HG02642 (cell line): ENCODE results near the gene ARSB.
A peak's percentile ranks its signal among the peaks of the same experiment; 100 is the strongest.

Experiments
- ATAC-seq: cut with Tn5 transposase; IDR thresholded peaks from one replicate; pipeline ENCODE4 v1.9.1; 2021; ENCODE audit warnings: mild to moderate bottlenecking; ENCODE audit not compliant: unreplicated experiment, poor library complexity

Gene ARSB

GRCh38 chr5:78811121-78811817 is 173.8 kb downstream of the ARSB start:
- no peak for ATAC-seq

- ATAC-seq = no peak
Measured at GRCh38 chr5:78810098-78810920, 174.8 kb downstream of the ARSB start.

- ATAC-seq = no peak
Measured at GRCh38 chr5:78809444-78809843, 175.7 kb downstream of the ARSB start.

GRCh38 chr5:78808818-78809217 is 176.3 kb downstream of the ARSB start:
- ATAC-seq = no peak

- ATAC-seq = no peak
Measured at GRCh38 chr5:78808380-78808779, 176.7 kb downstream of the ARSB start.

- ATAC-seq = no peak
Measured at GRCh38 chr5:78806544-78806943, 178.6 kb downstream of the ARSB start.

- ATAC-seq = no peak
Measured at GRCh38 chr5:78805474-78806124, 179.5 kb downstream of the ARSB start.

GRCh38 chr5:78804995-78805394 is 180.1 kb downstream of the ARSB start:
- no peak for ATAC-seq

- no peak for ATAC-seq
Measured at GRCh38 chr5:78803941-78804340, 181.2 kb downstream of the ARSB start.

GRCh38 chr5:78803353-78803752 is 181.8 kb downstream of the ARSB start:
- ATAC-seq = no peak

- no peak for ATAC-seq
Measured at GRCh38 chr5:78801413-78801812, 183.7 kb downstream of the ARSB start.

GRCh38 chr5:78799266-78800017 is 185.7 kb downstream of the ARSB start:
- no peak for ATAC-seq

GRCh38 chr5:78798673-78799029 is 186.5 kb downstream of the ARSB start:
- ATAC-seq = no peak

GRCh38 chr5:78797936-78798672 is 187.0 kb downstream of the ARSB start:
- ATAC-seq = no peak

- ATAC-seq = no peak
Measured at GRCh38 chr5:78795757-78796156, 189.4 kb downstream of the ARSB start.

- ATAC-seq = no peak
Measured at GRCh38 chr5:78794693-78795215, 190.4 kb downstream of the ARSB start.

GRCh38 chr5:78793907-78794662 is 191.0 kb downstream of the ARSB start:
- ATAC-seq = no peak

- ATAC-seq = peak; percentile 56
Measured at GRCh38 chr5:78792345-78793055, 192.6 kb downstream of the ARSB start.
